Measurements from ENCODE around the gene SOAT2.
"Not testable (repeated sequence)": the region's sequence is repeated elsewhere in the genome, so short reads cannot be mapped to it uniquely, and the experiment has no call there.

SOAT2 gene

GRCh38 chr12:53107122-53107521 lies 3.8 kb downstream of the SOAT2 start:
- DNase-seq: no peak

DNA sequence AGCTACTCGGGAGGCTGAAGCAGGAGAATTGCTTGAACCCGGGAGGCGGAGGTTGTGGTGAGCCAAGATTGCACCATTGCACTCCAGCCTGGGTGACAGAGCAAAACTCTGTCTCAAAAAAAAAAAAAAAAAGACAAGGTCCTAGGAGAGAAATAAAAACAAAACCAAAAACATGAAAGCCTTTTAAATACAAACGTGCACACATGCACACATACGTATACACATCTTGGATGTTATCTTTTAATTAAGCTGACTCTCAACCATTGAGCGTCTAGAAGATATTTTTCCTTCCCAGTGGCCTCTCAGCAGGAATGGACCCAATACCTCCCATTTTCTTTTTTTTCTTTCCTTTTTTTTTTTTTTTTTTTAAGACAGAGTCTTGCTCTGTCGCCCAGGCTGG lies 9.1 kb downstream of the SOAT2 start:
- not testable (repeated sequence) for DNase-seq

DNA sequence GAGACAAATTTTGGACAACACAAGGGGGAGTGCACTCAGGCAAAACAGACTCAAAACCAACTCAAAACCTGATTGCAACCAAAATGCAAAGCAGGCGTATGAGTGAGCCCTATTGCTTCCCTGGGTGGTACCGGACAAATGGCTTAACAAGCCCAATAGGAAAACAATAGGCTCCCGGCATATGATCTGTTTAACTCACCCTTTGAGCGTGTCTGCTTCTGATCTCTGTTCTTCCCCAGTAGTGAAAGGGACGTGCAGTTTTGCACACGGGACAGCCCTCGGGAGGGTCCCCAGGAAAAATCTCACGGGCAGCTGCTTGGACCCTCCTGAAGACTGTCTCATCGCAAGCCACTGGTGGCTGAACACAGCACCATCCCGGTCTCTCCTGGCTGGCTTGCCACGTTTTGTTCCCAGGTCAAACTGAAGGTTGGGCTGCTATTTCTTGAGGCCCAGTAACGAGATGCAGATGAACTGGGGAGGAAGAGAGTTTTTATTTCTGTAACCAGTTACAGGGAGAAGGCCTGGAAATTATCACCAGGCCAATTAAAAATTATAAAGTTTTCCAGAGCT lies 9.9 kb downstream of the SOAT2 start:
- DNase-seq: no peak

GRCh38 chr12:53113951-53114350 lies 10.7 kb downstream of the SOAT2 start:
- no peak for DNase-seq

GRCh38 chr12:53115112-53115890 lies 12.0 kb downstream of the SOAT2 start:
- no peak for DNase-seq

DNA sequence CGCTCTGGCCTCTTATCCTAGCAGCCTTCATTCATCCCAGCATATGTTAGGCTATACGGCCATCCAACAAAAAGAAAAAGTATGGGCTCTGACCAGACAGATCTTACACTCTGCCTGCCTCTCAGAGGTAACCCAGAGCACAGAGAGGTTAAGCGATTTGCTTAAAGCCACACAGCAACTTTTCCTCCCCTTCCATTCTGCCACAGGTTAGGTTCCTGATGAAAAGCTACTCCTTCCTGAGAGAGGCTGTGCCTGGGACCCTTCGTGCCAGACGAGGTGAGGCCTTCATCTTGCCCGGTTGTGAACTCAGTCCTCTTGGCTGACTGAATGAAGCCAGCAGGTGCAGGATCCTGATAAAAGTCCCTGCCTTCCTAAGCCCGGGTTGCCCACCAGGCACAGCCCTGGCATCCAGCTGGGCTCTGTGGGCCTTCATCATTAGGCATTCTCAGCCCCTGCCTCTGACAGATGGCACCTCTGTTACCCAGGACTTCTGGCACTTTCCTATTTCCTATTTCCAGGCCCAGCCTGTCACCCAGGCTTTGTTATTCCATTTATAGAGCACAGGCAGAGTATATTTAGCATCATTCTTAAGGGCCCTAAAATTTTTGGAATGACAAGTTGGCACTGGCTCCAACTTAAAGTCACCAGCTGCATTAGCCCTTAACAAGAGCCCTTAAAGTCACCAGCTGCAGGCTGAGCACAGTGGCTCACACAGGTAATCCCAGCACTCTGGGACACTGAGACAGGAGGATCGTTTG lies 12.8 kb downstream of the SOAT2 start:
- DNase-seq: no peak

DNA sequence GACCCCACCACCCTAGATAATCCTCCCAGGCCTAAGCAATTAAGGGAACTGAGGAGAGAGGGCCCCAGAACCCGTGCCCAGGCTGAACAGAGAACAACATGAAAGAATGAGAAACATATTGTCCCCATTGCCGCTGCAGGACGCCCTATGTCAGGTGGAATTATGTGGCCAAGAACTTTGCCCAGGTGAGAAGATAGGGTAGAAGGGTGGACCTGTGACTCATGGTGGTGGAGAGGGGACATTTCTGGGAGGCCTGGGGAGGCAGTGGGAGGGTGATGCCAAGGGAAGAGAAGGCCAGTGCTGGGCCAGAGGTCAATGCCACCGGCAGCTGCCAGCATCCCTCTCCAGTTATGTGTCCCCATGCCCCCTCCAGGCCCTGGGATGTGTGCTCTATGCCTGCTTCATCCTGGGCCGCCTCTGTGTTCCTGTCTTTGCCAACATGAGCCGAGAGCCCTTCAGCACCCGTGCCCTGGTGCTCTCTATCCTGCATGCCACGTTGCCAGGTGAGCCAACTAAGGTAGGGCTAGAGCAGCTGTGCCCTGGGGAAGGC lies 15.5 kb downstream of the SOAT2 start:
- no peak for DNase-seq

DNA sequence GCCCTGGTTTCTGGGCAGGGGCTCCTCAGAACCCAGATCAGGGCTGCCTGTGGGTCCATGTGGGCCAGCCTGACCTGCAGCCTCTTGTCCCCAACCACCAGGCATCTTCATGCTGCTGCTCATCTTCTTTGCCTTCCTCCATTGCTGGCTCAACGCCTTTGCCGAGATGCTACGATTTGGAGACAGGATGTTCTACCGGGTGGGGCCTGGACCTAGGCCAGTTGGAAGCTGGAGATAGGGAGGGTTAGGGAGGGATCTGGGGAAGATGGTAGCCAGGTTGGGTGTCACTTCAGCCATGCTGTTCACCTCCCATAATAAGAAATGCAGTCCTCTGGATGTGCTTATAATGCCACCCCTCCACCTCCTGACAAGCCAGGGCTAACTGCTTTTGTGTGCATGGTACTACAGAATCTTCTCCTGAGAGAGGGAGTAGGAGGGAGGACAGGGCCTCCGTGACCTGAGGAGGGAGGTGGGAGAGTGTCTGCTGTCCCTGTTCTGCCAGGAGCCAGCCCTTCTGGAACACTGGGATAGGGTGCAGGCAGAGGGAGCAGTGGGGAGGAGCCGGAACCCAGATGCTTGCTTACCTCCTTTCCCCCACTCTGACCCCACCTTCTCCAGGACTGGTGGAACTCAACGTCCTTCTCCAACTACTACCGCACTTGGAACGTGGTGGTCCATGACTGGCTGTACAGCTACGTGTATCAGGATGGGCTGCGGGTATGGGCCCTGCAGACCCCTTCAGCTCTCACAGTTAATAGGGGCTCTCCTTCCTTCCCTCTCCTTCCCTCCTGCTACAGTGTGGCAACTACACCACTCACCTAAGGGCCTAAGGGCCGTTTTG lies 17.6 kb downstream of the SOAT2 start:
- DNase-seq: no peak

- DNase-seq: no peak
Measured at GRCh38 chr12:53122961-53123468, 19.7 kb downstream of the SOAT2 start.

GRCh38 chr12:53123578-53124351 lies 20.5 kb downstream of the SOAT2 start:
- DNase-seq: no peak

DNA sequence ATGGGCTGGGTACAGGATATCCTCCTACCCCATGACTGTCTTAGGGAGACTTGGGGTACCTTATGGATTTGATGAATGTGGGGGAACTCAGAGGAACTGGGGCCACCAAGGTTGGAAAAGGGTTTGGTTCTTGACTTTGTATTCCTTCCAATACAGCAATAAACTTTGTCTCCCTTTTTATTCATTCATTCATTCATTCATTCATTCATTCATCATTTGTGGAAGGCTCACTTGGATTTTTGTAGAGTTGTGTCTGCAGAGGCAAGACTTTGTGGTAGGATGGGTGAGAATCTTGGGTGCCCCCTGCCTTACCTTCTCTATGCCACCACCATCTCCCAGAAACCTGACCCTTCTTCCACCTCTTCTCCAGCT lies 21.1 kb downstream of the SOAT2 start:
- no peak for DNase-seq

- DNase-seq: no peak
Measured at GRCh38 chr12:53127169-53127568, 23.9 kb downstream of the SOAT2 start.

DNA sequence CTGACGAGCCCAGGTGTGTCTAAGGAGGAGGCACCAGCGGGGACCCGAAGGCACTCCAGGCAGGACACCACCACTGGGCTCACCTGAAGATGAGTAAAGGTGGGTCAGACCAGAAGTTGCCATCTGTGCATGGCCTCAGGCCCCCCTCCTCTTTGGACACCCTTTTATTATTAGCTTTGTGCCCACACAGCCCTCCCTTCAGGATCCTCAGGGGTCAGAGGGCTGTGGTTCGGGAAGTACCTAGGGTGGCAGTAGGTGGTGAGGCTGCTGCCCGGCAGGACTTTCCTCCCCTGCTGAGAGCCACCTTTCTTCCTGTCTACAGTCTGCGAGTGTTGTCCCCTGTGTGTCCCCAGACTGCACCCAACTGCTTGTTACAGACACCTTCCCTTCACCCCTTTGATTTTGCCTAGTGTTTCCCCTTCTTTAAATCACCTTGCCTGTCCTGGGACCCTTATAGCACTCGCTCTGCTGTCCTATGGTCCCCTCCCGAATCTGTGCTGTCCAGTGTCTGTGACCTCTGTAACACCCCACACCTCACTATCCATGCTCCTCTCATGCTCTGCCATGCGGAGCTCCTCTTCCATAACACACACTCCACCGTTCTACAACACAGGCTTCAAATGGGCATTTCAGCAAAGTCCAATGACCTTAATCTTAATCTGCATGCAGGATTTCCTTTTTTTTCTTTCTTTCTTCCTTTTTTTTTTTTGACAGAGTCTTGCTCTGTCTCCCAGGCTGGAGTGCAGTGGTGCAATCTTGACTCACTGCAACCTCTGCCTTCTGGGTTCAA lies 25.7 kb downstream of the SOAT2 start:
- no peak for DNase-seq

DNA sequence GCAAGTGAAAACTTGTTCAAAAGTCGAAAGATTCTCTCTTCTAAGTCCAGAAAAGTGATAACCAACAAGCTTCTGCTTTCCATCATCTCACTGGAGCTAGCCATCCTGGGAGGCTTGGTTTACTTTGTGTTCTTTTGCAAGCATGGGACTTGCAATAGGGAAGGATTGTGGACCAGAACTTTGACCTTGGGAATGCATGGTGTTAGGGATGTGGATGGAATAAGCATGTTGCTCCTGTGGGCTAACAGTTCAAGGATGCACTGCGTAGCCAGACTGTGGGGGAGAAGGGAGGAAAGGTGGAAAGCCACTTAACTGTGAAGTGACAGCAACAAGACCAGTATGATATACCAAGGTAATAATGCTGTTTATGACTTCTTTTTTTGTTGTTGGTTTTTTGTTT lies 28.6 kb downstream of the SOAT2 start:
- DNase-seq: no peak

DNA sequence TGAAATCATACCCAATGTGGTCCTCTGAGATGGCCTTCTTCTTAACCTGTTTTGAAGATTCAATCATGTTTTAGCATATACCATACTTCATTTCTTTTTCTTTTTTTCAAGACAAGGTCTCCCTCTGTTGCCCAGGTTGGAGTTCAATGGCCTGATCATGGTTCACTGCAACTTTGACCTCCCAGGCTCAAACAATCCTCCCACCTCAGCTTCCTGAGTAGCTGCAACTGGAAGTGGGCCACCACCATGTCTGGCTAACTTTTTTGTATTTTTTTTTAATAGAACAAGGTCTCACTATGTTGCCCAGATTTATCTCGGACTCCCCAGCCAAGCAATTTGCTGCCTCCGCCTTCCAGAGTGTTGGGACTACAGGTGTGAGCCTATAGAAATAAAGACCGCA lies 30.4 kb downstream of the SOAT2 start:
- DNase-seq: no peak

- DNase-seq: no peak
Measured at GRCh38 chr12:53143355-53143754, 40.1 kb downstream of the SOAT2 start.

DNA sequence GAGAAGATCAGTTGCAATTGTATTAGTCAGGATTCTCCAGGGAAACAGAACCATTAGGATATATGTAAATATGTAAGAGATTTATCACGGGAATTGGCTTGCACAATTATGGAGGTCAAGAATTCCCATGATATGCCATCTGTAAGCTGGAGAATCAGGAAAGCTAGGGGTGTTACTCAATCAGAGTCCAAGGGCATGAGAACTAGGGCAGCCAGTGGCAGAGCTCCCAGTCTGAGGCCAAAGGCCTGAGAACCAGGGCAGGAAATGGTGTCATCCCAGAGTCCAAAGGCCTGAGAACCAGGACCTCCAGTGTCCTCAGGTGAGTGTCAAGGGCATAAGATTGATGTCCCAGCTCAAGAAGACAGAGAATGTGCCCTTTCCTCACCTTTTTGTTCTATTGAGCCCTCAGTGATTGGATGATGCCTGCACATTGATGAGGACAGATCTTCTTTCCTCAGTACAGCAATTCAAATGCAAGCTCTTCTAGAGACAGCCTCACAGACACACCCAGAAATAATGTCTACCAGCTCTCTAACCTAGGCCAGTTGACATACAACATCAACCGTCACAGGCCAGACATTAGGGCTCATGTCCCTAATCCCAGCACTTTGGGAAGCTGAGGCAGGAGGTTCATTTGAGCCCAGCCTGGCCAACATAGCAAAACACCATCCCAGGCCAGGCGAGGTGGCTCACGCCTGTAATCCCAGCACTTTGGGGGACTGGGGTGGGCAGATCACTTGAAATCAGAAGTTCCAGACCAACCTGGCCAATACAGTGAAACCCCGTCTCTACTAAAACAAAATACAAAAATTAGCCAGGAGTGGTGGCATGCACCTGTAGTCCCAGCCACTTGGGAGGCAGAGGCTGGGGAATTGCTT lies 42.3 kb downstream of the SOAT2 start:
- no peak for DNase-seq

DNA sequence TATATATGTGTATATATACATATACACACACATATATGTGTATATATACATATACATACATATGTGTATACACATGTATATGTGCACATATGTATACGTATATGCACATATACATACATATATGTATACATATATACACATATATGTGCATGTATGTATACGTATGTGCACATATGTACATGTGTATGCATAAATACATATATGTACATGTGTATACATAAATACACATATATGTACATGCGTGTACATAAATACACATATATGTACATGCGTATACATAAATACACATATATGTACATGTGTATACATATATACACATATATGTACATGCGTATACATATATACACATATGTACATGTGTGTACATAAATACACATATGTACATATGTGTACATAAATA lies 43.9 kb downstream of the SOAT2 start:
- no peak for DNase-seq

DNA sequence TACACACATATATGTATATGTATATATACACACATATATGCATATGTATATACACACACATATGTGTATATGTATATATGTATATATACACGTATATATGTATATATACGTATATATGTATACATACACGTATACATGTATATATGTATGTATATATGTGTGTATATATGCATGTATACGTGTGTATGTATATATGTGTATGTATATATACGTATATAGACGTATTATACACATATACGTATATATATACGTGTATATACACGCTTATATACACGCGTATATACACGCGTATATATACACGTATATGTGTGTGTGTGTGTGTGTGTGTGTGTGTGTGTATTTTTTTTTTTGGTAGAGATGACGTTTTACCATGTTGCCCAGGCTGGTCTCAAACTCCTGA lies 44.4 kb downstream of the SOAT2 start:
- DNase-seq: no peak

- no peak for DNase-seq
Measured at GRCh38 chr12:53151039-53151438, 47.8 kb downstream of the SOAT2 start.

All from CD4-positive, alpha-beta T cell treated with Interleukin-4 for 1 hour (primary cell).